NT2/D1 (cell line): ENCODE results near the gene PEPD.

Experiments used
- DNase-seq: peaks from one replicate; pipeline ENCODE4 v3.0.0-alpha.2; 2011; ENCODE audit warnings: low read depth, low spot score
- H3K27me3 ChIP-seq: 2 replicates; pipeline ENCODE4 v1.6.0; 2011; ENCODE audit warnings: mild to moderate bottlenecking; ENCODE audit not compliant: insufficient read length, insufficient read depth
- H3K36me3 ChIP-seq: 2 replicates; pipeline ENCODE4 v1.6.1; 2011; ENCODE audit warnings: mild to moderate bottlenecking, low read length, mixed read lengths; ENCODE audit not compliant: insufficient read depth, insufficient read length
- H3K4me1 ChIP-seq: 2 replicates; pipeline ENCODE4 v1.5.1; 2011; ENCODE audit not compliant: insufficient read depth, insufficient read length
- H3K4me3 ChIP-seq: 2 replicates; pipeline ENCODE4 v1.5.1; 2011; ENCODE audit warnings: low read depth; ENCODE audit not compliant: insufficient read length
- H3K9ac ChIP-seq: 2 replicates; pipeline ENCODE4 v1.6.0; 2011; ENCODE audit warnings: low read depth; ENCODE audit not compliant: insufficient read length
- H3K9me3 ChIP-seq: 2 replicates; pipeline ENCODE4 v1.5.1; 2011; ENCODE audit warnings: mild to moderate bottlenecking, low read length; ENCODE audit not compliant: insufficient read depth
- SUZ12 ChIP-seq: IDR thresholded peaks from 2 replicates; pipeline ENCODE4 v1.6.1; 2011; ENCODE audit not compliant: insufficient read length, insufficient read depth; ENCODE audit errors: extremely low read depth
- YY1 ChIP-seq: IDR thresholded peaks from 2 replicates; pipeline ENCODE4 v1.6.1; 2011; ENCODE audit not compliant: insufficient read length, insufficient read depth
- ZNF274 ChIP-seq: IDR thresholded peaks from 2 replicates; pipeline ENCODE4 v1.6.1; 2011; ENCODE audit warnings: mild to moderate bottlenecking, low read depth, low read length

Gene PEPD

GRCh38 chr19:33432446-33433170, 89.0 kb downstream of the PEPD start:
- H3K4me1 ChIP-seq = peaks cover 8% of the 10 kb centered on the region
- H3K27me3 ChIP-seq = no peaks in the 10 kb centered on the region
- H3K9ac ChIP-seq = peak overlapping the region; percentile 10
- H3K9me3 ChIP-seq = no peaks in the 10 kb centered on the region
- TF ChIP-seq YY1 (no peak), SUZ12 (no peak), ZNF274 (no peak)
- H3K4me3 ChIP-seq = no peak overlapping the region
- no peaks in the 10 kb centered on the region for H3K36me3 ChIP-seq
- DNase-seq = no peak

- Histone ChIP-seq H3K36me3 (no peaks in the 10 kb centered on the region), H3K9me3 (no peaks in the 10 kb centered on the region), H3K27me3 (no peaks in the 10 kb centered on the region), H3K9ac (no peak overlapping the region), H3K4me3 (no peak overlapping the region), H3K4me1 (peaks cover 8% of the 10 kb centered on the region)
- TF ChIP-seq ZNF274 (no peak), SUZ12 (no peak), YY1 (no peak)
- no peak for DNase-seq
Measured at GRCh38 chr19:33432015-33432414, 89.6 kb downstream of the PEPD start.

- Histone ChIP-seq H3K4me3 (no peak overlapping the region), H3K9ac (no peak overlapping the region), H3K27me3 (no peaks in the 10 kb centered on the region), H3K4me1 (peaks cover 8% of the 10 kb centered on the region), H3K9me3 (no peaks in the 10 kb centered on the region), H3K36me3 (no peaks in the 10 kb centered on the region)
- TF ChIP-seq SUZ12 (no peak), YY1 (no peak), ZNF274 (no peak)
- DNase-seq = peak; percentile 43
Measured at GRCh38 chr19:33430674-33431277, 90.8 kb downstream of the PEPD start.

- Histone ChIP-seq H3K9ac (no peak overlapping the region), H3K9me3 (no peaks in the 10 kb centered on the region), H3K4me3 (no peak overlapping the region), H3K36me3 (no peaks in the 10 kb centered on the region), H3K27me3 (no peaks in the 10 kb centered on the region), H3K4me1 (peaks cover 5% of the 10 kb centered on the region)
- no peak for DNase-seq
- TF ChIP-seq SUZ12 (no peak), YY1 (no peak), ZNF274 (no peak)
Measured at GRCh38 chr19:33429891-33430673, 91.5 kb downstream of the PEPD start.

- Histone ChIP-seq H3K36me3 (no peaks in the 10 kb centered on the region), H3K4me3 (no peak overlapping the region), H3K9ac (peak overlapping the region; percentile 18), H3K9me3 (no peaks in the 10 kb centered on the region), H3K27me3 (no peaks in the 10 kb centered on the region), H3K4me1 (peaks cover 5% of the 10 kb centered on the region)
- DNase-seq = no peak
- TF ChIP-seq ZNF274 = no peak
- TF ChIP-seq SUZ12 = no peak
- TF ChIP-seq YY1 = no peak
Measured at GRCh38 chr19:33428627-33429125, 92.9 kb downstream of the PEPD start.

GRCh38 chr19:33427801-33428626, 93.6 kb downstream of the PEPD start:
- H3K27me3 ChIP-seq = no peaks in the 10 kb centered on the region
- TF ChIP-seq SUZ12 = no peak
- no peak for TF ChIP-seq ZNF274
- H3K9me3 ChIP-seq = no peaks in the 10 kb centered on the region
- no peak overlapping the region for H3K9ac ChIP-seq
- no peaks in the 10 kb centered on the region for H3K36me3 ChIP-seq
- peaks cover 5% of the 10 kb centered on the region for H3K4me1 ChIP-seq
- H3K4me3 ChIP-seq = no peak overlapping the region
- no peak for DNase-seq
